Stimulated activated CD4-positive, alpha-beta T cell treated with anti-CD3 and anti-CD28 coated beads, TNF-alpha, amount 100 ng/mL, for 1 hour (primary cell): ENCODE measurements around the gene NPPA.

ENCODE experiments used
- DNase-seq, 3 donors: peaks; one replicate each; pipeline ENCODE4 v3.0.0-alpha.2; 2020; ENCODE audit warnings: low read depth in 3 of 3, low spot score in 1 of 3

Gene NPPA

DNA sequence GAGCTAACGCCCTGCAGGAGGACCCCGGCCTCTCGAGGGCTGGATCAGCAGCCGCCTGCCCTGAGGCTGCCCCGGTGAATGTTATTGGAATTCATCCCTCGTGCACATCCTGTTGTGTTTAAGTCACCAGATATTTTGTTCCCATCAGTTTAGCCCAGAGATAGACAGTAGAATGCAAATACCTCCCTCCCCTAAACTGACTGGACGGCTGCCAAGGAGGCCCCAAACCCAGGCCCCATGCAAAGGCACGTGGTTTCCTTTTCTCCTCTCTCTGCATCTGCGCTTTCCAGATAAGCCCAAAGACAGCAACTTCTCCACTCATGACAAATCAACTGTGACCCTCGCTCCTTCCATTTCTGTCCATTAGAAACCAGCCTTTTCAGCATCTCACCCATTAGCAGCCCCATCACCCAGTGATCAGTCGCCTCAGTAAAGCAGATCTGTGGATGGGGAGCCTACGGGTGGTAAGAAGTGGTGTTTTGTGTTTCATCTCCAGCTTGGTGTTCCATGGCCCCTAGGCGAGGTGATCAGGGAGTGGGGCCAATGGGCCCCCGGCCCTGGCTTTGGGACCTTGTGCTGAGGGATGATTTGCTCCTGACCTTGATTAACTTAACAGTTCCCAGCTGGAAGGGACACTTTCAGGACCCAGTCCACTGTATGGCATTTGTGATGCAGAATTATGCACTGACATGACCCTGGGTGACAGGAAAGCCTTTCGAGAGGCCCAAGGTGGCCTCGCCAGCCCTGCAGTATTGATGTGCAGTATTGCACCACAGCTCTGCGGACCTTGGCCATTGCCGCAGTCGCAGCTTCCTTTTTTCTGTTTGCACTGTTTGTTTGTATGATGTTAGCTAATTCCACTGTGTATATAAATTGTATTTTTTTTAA is 5.2 kb downstream of the NPPA start:
- DNase-seq, result no peak

DNA sequence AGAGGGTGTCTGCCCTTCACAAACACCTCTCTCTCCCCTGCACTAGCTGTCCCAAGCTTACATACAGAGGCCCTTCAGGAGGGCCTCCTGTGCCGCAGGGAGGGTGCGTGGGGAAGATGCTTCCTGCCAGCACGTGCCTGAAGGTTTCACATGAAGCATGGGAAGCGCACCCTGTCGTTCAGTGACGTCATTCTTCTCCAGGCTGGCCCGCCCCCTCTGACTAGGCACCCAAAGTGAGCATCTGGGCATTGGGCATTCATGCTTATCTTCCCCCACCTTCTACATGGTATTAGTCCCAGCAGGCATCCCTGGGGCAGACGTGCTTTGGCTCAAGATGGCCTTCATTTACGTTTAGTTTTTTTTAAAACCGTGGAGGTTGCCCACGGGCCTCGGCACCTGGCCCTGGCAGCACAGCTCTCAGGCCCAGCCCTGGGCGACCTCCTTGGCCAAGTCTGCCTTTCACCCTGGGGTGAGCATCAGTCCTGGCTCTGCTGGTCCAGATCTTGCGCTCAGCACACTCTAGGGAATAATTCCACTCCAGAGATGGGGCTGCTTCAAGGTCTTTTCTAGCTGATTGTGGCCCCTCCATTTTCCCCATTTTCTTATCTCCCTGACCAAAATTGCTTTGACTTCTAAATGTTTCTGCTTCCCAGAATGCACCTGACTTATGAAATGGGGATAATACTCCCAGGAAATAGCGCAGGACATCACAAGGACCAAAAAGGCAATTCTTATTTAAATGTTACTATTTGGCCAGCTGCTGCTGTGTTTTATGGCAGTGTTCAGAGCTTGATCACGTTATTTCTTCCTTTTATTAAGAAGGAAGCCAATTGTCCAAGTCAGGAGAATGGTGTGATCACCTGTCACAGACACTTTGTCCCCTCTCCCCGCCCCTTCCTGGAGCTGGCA is 6.1 kb downstream of the NPPA start:
- DNase-seq, result no peak

DNA sequence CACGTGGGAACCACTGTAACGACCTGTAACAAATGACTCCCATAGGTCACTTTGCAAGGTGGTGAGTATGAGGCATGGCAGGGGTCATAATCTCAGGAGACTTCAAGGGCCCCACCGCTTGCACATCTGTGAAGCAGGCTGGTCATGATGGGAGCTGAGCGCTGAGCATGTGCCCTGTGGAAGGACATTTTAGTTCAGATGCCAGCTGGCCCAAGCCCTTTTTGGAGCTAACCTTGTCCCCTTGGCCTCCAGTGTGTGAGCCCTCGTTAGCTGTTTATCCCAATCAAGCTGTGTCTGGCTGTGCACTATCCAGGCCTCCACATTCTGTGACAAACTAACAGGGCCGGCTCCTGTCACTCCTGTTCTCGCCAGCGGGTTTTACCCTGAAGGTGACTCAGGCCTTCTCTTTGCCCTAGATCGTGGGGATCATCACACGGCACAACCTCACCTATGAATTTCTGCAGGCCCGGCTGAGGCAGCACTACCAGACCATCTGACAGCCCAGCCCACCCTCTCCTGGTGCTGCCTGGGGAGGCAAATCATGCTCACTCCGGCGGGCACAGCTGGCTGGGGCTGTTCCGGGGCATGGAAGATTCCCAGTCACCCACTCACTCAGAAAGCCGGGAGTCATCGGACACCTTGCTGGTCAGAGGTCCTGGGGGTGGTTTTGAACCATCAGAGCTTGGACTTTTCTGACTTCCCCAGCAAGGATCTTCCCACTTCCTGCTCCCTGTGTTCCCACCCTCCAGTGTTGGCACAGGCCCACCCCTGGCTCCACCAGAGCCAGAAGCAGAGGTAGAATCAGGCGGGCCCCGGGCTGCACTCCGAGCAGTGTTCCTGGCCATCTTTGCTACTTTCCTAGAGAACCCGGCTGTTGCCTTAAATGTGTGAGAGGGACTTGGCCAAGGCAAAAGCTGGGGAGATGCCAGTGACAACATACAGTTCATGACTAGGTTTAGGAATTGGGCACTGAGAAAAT is 7.6 kb downstream of the NPPA start:
- DNase-seq, result no peak

DNA sequence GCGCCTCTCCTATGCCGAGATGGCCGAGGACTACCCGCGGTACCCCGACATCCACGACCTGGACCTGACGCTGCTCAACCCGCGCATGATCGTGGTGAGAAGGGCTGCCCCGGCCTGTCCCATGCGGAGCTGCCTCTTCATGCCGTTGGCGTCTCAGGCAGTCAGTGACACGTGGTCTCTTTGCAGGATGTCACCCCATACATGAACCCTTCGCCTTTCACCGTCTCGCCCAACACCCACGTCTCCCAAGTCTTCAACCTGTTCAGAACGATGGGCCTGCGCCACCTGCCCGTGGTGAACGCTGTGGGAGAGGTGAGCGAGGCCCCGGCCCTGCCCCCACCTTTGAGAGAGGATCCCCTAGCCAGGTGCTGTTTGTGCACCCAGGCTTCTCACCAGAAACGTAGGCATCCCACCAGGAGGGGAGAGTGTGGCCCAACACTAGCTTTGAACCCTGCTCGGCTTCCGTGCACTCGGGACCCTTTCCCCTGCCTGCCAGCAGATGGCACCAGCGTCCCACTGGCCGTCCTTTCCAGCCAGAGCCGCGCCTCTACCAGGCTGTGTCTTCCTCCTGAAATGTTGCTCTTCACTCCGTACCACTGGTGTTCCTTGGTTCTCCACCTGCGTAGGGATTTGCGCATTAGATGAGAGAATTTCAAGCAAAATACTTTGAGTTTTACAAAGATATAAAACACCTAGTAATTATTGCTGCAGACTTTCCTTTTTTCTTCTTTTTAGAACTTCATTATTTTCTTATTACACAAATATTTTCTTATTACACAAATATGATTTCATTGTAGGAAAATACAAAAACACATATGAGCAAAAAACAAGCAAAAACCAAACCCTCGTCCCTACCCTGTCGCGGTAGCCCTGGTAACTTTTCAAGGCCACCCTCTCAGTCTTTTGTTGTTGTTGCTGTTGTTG is 9.0 kb downstream of the NPPA start:
- DNase-seq, result peak; percentile 26 to 73 (median 57)

DNA sequence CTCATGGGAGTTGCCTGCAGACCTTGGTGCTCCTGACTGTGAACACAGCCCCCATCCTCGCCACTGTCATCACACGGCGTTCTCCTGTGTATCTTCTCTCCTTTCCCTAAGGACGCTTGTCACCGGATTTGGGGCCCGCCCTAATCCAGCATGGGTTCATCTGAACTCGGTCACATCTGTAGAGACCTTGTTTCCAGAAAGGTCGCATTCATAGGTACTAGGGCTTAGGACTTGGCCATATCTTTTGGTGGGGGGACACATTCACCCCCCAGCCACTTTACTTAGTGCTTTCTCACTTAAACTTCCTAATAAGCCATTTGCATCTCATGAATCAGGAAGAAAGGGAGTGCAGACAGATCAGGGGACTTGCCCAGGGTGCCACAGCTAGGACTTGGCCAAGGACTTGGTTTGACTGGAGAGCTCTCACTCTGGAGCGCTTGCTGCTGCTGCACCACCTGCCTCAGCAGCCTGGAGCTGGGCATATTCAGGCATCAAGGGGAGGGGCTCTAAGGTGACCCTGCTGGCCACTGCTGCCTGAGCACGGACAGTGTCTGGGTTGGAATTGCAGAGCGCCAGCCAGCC is 9.7 kb downstream of the NPPA start:
- DNase-seq, result no peak

DNA sequence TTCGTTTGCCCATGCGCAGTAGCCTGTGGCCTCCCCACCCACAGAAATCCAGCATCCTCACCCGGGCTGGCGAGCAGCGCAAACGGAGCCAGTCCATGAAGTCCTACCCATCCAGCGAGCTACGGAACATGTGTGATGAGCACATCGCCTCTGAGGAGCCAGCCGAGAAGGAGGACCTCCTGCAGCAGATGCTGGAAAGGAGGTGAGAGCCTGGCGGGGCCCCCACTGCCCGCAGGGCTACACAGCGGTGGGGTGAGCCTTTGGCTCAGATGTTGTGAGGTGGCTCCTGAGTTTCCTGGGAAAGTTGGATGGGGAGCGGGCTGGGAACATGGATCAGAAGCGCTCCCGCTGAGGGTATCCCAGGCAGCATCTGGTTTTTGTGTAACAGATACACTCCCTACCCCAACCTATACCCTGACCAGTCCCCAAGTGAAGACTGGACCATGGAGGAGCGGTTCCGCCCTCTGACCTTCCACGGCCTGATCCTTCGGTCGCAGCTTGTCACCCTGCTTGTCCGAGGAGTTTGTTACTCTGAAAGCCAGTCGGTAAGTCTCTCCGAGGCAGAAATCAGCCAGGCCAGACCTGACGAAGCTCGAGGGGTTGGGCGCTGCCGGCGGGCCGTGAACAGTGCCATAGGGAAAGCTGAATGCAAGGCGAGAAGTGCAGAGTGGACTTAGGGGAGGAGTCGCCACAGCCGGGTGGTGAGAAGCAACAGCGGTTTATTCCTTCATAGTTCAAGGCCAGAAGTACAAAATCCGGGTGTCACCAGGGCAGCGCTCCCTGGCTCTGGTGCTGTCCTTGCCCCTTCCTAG is 10.4 kb downstream of the NPPA start:
- DNase-seq, result no peak

DNA sequence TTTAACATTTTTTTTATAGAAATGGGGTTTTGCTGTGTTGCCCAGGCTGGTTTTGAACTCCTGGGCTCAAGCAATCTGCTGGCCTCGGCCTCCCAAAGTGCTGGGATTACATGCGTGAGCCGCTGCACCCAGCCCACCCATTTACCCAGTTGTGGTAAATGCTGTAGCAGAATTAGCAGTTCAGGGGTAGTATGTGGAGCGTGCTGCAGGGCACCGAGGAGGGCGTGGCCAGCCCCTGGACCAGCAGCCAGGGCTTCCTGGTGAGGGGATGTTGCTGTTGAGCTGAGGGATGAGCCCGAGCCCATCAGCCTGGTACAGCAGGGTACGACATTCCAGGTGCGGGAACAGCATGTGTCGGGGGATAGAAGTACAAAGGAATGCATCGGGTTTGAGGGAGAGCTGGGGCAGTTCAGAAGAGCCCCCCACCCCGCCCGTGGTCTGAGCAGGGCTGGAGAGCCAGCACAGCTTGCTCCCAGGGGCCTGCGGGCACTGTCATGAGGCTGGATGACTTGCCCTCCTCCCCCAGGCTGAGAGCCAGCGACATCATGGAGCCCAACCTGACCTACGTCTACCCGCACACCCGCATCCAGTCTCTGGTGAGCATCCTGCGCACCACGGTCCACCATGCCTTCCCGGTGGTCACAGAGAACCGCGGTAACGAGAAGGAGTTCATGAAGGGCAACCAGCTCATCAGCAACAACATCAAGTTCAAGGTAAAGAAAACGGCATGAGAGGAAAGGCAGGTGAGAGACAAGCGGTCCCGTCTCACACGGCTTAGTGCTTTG is 11.9 kb downstream of the NPPA start:
- no peak for DNase-seq

DNA sequence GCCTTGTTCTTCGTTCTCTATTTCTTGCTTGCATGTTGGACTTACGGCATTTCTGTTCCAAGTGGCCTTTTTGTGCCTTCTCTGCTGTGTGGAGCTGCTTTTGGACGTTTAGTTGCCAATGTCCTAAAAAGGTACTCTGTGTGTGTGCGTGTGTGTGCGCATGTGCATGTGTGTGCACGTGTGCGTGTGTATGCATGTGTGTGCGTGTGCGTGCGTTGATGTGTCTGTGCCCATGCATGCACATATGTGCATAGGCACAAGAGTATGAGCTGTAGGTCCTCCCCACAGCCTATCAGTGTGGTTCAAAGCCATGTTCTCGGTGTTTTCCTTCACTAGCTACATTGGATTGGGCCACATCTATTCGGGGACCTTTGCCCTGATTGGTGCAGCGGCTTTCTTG is 13.7 kb downstream of the NPPA start:
- DNase-seq, result no peak

DNA sequence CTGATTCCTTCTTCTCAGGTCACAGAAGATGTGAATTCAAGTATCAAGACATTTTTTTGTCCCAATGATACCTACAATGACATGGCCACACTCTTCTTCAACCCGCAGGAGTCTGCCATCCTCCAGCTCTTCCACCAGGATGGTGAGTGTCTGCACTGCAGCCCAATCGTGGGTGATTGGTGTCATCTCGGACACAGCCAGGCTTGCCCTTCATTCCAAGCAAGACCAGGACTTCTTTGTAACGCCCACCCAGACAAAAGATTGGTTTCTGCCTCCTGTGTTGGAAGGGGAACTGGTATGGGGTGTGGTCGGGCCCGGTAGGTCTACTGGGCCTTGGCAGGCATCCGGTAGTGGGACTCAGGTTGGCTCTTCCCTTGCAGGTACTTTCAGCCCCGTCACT is 14.1 kb downstream of the NPPA start:
- DNase-seq, result no peak

DNA sequence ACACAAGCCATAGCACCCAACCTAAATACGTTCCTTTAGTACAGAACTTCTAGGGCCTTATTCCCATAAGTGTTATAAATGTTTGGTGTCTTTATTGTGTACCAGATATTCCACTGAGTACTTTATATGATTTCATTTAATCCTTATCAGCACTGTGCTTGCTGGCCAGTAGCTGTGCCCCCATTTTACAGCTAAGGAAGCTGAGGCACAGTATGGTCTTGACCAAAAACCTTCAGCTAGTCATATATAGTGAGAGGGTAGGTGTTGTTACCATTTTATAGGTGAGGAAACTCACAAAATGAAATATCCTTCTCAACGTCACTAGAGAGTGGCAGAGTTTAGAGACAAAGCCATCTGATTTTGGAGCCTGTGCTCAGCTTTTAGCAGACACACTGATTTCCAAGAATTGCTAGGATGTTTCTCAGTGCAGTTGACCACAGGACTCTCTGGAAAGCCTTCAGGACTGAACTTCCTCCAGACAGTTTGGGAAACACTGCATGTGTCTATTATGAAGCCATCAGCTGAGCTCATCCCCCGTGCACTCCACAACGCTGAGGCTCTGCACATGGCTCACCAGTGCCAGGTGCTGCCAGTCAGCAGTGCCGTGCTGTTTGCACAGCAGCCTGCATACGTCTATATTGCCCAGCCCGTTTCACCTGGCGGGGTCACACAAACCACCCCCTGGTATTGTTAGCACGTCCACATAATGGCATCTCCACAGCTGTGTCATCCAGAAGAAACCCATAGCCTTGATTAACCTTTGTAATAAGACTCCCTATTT is 15.4 kb downstream of the NPPA start:
- no peak for DNase-seq

DNA sequence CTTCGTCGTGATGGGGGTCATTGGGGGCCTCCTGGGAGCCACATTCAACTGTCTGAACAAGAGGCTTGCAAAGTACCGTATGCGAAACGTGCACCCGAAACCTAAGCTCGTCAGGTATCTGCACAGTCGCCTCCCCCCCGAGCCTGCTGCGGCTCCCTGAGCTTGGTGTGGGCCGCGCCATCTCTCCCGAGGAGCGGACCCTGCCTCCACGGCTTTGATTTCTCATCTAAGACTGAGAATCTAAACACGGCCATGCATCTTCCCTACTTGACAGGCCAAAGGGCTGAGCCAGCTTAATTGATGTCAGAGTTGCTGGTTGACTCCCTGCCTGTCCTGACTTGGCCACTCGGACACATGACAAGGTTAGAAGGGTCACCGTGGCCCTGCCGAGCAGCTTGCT is 19.1 kb downstream of the NPPA start:
- DNase-seq, result no peak

DNA sequence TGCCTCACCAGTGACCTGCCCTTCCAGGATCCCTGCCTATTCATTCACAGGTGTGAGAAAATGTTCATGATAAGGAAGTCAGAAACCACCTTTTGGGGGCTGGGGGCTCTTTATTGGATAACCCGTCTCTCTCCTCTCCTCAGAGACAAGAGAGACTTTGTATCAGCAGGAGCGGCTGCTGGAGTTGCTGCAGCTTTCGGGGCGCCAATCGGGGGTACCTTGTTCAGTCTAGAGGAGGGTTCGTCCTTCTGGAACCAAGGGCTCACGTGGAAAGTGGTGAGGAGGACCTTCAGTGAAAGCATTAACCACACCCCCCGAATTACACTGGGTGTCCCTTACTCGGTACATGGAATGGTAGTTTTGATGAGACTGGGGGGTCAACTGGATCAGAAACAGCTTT is 20.6 kb downstream of the NPPA start:
- DNase-seq, result no peak

DNA sequence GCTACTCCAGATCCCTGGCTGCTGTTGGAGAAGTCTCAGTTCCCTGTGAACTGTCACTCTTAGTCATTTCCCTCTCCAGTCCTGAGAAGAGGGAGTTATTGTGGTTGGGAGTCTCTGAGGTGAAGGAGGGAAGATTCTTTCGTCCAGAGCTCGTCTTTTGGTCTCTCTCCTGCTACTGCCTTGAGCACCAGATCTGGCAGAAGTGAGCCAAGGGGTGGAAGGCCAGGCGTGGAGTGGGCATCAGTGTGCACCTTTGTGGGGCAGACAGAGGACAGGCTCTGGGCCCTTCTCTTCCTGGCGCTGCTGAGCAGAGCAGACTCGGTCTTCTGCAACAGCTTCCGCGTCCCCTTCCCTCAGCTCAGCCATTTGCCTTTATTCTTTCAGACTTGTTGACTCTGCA is 22.5 kb downstream of the NPPA start:
- DNase-seq, result no peak

DNA sequence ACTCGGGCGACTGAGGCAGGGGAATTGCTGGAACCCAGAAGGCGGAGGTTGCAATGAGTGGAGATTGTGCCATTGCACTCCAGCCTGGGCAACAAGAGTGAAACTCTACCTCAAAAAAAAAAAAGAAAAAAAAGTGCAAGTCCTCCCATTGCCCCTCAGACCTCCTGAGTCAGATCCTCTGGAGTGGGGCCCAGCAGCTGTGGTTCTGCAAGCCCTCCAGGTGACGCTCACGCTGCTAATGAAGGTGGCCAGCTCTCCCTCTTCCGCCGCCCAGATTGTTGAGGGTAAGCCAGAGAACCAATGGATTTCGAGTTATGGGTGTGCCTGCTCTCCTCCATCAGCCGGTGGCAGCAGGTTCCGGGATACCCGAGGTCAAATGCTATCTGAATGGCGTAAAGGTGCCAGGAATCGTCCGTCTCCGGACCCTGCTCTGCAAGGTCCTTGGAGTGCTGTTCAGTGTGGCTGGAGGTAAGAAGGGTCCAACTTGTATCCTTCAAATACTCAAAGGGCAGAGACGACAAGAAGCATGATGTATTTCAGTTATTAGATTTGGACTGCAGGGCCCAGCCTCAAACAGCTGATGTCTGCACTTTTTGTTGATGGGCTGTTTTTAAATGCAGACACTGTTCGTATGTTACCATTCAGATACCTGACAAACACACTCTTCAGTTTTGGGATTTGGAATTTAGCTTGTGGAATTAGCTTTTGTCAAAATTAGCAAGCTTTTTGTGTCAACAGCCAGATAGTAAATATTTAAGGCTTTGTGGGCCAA is 24.0 kb downstream of the NPPA start:
- no peak for DNase-seq

DNA sequence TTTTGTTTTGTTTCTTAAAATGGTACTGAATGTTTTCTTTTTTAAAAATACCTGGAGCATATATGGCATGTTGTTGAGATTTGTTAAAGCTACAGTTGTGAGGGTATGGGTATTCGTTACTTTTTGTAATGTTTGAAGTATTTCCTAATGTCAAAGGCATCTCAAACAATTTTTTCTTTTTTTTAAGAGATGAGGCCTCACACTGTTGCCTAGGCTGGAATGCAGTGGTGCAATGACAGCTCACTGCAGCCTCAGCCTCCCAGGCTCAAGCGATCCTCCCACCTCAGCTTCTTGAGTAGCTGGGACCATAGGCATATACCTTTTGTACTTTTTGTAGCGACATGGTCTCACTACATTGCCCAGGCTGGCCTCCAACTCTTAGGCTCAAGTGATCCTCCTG is 25.5 kb downstream of the NPPA start:
- DNase-seq, result no peak

DNA sequence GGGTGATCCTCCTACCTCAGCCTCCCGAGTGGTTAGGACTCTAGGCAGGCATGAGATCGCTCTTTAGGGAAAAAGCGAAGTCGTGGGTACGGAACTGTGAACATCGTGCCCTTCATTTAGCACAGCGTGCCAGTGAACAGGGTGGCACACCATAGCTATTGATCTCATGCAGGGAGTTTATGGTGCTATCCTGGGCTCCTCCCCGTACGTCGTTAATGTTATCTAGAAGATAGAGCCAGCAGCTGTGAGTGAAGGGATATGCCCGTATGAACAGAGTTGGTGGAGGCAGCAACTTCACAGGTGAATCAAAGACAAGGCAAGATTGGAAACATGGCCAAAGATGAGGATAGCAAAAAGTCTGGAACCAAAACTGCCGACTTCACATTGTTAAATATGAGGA is 30.4 kb downstream of the NPPA start:
- DNase-seq, result no peak
